ENCODE data around the gene GRK3.

DNA sequence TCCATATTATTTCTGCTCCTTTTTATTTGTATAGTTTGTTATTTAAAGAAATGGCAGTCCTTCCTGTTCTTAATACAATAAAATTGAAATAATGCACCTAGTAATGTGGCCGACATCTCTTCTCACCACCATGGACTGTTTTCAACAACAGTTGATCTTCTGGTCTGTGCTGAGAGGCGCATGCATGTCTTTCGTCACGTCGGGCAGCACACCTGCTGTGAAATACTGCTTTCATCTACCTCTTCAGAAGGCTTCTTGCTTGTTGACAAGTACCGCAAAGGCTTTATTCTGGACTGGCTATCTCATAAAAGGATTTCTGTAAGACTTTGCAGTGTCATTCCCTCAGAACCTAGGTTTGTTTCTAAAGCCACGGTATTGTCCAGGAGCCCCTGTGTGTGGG, 163.6 kb downstream of the GRK3 start:
- no peak for TF ChIP-seq CTCF (conservative IDR thresholded peaks at IDR 0.05; ENCODE audit: low read depth, low read length)
- no peak for TF ChIP-seq POLR2A (IDR thresholded peaks at IDR 0.05; ENCODE audit: low read depth, low read length)
- TF ChIP-seq NFE2L2 (IDR thresholded peaks at IDR 0.05; ENCODE audit: low read depth, low read length) = no peak

Measured in IMR-90 (cell line).